HG02973 (cell line): ENCODE measurements around the gene BAIAP3.

Source experiments
- ATAC-seq: cut with Tn5 transposase; IDR thresholded peaks from one replicate; pipeline ENCODE4 v1.9.1; 2021; ENCODE audit warnings: moderate library complexity; ENCODE audit not compliant: unreplicated experiment

Gene BAIAP3

DNA sequence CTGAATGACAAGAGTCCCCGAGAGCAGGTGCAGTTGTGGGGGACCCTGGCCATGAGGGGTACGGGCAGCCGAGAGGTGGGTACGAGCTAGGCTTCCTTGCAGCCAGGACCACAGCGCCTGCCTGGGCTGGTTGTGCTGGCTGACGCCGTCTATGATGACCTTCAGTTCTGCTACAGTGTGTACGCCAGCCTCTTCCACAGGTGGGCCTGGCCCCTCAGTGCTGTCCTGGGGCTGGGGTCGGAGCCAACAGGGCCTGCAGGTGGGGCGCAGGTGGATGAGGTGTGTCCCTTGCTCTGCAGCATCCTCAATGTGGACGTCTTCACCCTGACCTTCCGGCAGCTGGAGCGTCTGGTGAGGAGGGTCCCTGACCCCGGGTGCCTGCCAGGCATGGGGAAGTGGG lies 11.1 kb downstream of the BAIAP3 start:
- no peak for ATAC-seq

DNA sequence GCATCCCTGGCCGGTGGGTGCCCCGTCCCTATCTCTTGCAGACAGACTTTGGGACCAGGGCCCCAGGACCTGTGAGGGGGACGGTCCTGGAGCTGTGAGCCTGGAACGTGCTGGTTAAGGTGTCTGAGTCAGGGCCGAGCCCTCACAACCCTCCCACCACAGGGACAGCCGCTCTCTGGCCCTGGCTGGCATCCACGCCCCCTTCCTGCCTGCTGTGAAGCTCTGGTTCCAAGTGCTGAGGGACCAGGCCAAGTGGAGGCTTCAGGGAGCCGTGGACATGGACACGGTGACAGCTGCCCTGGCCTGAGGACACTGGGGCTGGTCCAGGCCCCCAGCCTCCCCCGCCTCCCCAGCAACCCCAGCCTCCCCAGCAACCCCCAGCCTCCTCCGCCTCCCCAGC lies 11.6 kb downstream of the BAIAP3 start:
- ATAC-seq = no peak

DNA sequence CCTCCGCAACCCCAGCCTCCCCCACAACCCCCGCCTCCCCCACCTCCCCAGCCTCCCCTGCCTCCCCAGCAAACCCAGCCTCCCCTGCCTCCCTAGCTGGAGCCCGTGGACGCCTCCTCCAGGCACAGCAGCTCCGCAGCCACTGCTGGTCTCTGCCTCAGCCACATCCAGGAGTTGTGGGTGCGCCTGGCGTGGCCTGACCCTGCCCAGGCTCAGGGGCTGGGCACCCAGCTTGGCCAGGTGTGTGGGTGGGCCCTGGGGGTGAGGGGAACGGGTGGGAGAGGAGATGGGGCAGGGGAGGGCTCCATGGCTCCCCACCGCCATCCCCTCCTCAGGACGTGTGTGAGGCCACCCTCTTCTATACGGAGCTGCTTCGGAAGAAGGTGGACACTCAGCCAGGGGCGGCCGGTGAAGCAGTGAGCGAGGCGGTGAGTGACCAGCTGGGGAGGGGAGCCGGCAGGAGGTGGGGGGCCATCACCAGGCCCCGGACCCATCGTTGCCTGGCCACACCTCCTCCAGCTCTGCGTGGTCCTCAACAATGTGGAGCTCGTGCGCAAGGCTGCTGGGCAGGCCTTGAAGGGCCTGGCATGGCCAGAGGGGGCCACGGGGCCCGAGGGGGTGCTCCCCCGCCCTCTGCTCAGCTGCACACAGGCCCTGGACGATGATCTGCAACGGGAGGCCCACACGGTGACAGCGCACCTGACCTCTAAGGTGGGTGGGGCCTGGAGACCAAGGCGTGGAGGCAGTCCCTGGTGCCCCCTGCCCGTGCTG lies 12.4 kb downstream of the BAIAP3 start:
- no peak for ATAC-seq

DNA sequence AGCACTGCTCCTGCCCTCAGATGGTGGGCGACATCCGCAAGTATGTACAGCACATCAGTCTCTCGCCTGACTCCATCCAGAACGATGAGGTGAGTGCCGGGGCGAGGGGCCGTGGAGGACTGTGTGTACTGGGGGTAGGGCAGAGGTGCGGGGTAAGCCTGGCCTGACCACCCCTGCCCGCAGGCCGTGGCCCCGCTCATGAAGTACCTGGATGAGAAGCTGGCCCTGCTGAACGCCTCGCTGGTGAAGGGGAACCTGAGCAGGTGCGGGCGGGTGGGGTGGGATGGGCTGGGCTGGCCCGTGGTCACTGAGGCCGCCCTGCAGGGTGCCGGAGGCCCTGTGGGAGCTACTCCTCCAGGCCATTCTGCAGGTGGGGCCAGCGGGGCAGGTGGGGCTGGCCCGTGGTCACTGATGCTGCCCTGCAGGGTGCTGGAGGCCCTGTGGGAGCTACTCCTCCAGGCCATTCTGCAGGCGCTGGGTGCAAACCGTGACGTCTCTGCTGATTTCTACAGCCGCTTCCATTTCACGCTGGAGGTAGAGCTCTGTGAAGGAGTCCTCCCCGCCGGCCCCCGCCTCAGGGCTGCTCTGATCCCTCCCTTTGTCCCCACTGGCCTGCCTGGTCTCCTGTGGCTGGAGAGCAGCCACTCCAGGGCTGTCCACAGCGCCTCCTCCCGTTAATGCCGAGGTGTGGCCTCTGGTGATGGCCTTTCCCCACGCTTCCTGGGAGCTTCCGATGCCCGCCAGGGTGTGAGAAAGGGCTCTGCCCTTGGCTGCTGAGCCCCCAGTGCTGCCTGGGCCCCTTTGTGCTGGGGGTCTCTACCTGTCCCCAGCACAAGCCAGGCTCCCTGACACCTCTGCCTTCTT lies 13.2 kb downstream of the BAIAP3 start:
- no peak for ATAC-seq

DNA sequence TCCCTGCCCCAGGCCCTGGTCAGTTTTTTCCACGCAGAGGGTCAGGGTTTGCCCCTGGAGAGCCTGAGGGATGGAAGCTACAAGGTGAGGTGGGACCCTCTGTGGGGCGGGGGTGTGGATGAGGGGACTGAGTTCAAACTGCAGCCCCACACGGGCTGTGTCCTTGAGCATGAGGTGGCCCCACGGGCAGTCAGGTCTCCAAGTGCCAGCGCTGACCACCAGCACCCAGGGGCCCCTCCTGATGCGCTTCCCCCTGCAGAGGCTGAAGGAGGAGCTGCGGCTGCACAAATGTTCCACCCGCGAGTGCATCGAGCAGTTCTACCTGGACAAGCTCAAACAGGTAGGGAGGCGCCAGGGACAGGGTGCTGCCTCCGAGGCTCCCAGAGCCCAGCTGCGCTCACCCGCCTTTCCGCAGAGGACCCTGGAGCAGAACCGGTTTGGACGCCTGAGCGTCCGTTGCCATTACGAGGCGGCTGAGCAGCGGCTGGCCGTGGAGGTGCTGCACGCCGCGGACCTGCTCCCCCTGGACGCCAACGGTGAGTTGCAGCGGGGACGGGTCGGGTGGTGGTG lies 13.9 kb downstream of the BAIAP3 start:
- no peak for ATAC-seq

DNA sequence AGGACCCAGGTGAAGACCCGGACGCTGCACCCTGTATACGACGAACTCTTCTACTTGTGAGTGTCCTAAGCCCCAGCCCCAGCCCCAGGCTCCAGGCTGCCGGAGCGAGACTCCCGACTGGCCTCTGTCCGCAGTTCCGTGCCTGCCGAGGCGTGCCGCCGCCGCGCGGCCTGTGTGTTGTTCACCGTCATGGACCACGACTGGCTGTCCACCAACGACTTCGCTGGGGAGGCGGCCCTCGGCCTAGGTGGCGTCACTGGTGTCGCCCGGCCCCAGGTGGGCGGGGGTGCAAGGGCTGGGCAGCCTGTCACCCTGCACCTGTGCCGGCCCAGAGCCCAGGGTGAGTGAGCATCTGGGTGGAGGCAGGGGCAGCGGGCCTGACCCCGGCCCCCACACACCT lies 14.5 kb downstream of the BAIAP3 start:
- ATAC-seq = no peak

- no peak for ATAC-seq
Observed at GRCh38 chr16:1348441-1348840, 15.0 kb downstream of the BAIAP3 start.

DNA sequence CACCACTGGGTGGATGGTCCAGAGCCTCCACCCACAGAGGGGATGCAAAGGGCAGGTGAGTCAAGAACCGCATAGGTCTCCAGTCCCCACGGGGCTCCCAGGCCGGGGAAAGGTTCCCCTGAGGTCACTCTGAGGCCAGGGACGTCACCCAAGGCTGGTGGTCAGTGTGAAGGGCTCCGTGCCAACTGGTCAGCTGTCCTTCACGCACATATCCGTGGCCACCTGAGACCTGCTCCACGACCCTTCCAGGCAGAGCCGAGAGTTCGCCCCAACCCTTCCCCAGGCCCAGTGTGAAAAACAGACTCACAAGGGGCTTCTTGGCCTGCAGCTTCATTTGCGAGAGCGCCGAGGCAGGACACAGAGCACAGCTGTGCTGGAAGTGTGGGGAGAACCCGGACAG lies 15.5 kb downstream of the BAIAP3 start:
- no peak for ATAC-seq

DNA sequence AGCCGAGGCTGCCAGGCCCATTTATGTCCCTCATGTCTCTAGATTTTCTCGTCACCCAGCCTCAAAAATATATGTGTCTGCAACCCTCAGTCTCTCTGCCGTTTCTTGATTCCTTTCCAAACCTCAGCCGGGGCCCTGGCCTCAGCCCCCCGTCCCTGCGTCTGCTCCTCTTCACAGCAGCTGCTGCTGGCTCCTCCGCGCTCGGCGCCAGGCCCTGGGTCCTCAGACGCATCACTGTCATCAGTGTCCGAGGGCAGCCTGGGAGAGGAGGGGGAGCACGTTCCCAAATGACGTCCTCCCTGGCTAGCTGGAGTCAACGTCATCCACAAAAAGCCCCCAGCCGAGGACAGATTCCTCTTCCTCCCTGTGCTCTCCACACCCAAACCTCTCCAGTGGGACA lies 15.9 kb downstream of the BAIAP3 start:
- ATAC-seq = no peak

- ATAC-seq = no peak
Observed at GRCh38 chr16:1349951-1350350, 16.5 kb downstream of the BAIAP3 start.

DNA sequence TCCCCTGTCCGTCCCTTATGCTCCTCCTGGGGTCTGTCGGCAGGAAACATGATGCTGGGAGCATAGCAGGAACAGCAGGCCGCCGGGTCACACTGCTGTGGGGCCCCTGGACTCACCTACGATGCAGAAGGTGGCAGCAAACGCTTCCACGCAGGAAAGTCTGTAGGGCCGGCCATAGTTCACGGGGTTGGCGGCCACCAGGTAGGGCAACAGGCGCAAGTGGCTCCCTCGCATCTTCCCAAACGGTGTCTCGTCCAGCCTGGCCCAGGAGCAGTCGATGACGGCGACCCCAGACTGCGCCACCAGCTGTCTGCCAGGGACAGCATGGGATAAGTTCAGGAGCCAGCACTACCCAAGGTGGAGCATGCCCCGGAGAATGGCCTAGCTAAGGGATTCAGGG lies 17.2 kb downstream of the BAIAP3 start:
- ATAC-seq = no peak

DNA sequence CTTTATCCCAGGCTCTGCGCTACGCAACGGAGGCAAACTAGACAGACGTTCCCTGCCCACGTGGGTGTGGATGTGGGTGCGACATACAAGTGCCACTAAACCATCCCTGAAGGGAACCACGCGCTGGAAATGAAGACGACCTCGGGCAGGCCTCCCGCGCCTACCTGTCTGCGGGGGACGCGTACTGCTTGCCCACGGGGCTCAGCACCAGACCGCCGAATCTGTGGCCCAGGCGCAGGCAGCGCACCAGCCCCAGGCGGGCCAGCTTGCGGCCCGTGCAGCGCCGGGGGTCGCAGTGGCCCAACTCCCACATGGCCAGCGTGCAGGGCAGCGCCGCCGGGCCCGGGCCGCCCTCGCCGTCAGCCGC lies 17.8 kb downstream of the BAIAP3 start:
- ATAC-seq = no peak

GRCh38 chr16:1351582-1352362 lies 18.3 kb downstream of the BAIAP3 start, which contains the start of the genes GNPTG and TSR3:
TSS of gene GNPTG (plus strand) at chr16:1351931. CDS start at chr16:1351966, 35 bp downstream.
TSS of gene TSR3 (minus strand) at chr16:1351878. CDS start at chr16:1351804, 74 bp downstream.
- peak; percentile 47 for ATAC-seq

DNA sequence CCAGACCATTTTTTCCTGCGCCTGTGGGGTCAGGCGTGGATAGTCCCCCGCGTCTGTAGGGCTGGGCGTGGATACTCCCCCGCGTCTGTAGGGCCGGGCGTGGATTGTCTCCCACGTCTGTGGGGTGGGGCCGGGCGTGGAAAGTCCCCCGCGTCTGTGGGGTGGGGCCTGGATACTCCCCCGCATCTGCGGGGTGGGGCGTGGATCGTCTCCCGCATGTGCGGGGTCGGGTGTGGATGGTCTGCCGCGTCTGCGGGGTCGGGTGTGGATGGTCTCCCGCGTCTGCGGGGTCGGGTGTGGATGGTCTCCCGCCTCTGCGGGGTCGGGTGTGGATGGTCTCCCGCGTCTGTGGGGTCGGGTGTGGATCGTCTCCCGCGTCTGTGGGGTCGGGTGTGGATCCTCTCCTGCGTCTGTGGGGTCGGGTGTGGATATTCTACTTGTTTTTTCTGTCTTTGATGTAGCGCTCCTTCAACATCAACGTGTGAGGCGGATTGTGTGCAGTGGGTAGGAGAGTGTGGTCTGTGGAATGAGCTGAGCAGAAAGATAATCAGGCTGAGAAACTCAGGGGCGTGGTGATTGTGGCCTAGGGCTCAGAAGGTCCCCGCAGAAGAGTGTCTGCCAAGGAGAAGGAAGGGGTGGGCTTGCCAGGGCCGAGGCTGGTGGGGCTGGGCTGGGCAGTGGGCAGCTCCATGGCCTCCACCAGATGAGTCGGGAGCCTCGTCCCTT lies 21.5 kb downstream of the BAIAP3 start:
- ATAC-seq = no peak

DNA sequence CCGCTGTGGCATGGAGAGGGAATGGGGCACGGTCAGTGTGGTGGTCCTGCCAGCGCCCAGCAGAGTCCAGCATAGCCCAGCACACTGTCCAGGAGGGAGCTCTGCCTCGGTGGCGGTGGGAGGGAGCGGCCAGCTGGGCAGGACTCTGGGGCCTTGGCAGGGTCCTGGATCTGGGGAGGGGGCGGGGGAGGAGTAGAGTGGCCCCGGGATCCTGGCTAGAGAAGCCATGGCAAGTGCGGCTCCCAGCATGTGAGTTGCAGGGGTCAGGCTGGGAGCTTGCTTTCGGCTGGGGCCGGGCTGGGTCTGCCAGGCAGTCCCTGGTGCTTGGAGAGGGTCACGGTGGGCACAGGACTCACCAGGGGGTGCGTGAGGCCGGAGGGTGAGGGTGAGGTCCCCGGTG lies 22.1 kb downstream of the BAIAP3 start:
- ATAC-seq = no peak

GRCh38 chr16:1356061-1356900 lies 22.8 kb downstream of the BAIAP3 start:
- no peak for ATAC-seq

DNA sequence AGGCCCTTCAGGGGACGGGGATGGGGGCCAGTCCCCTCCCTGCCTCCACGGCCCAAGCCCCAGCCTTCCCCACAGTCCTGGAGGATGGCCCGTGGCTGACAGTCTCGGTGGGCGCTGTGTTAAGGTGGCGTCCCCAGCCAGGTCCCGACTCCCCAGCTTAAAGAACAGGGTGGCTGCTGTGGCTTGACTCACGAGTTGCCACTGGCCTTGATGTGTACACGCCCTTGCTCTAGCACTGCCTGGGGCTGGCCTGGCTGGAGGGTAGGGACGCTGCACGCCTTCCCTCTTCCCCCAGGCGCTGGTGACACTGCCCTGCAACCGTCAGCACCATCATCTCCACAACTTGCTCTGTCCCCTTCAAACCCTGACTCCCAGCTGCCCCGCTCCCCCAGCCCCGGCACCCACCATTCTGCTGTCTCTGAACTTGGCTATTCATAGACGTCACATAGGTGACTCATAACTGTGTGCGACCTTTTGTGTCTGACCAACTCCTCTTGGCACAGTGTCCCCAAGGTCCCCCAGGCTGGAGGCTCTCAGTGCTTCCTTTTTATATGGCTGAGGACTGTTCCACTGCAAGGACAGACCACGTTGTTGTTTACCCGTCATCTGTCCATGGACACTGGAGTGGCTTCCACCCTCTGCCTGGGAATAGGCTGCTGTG lies 24.6 kb downstream of the BAIAP3 start:
- ATAC-seq = no peak

DNA sequence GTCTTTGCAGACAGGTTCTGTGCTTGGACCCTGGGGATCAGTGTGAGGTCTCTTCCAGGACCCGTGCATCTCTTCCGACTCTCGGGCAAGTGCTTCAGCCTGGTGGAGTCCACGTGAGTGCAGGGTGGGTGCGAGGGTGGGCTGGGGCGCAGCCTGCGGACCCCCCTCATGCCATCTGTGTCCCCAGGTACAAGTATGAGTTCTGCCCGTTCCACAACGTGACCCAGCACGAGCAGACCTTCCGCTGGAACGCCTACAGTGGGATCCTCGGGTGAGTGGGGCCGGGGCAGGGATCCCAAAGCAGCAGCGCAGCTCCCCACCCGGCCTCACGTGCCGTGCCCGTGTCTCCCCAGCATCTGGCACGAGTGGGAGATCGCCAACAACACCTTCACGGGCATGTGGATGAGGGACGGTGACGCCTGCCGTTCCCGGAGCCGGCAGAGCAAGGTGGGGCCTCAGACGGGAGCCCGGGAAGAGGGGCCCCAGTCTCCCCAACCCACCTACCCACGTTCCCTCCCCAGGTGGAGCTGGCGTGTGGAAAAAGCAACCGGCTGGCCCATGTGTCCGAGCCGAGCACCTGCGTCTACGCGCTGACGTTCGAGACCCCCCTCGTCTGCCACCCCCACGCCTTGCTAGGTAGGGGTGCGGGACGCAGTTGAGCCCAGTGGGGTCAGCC lies 28.4 kb downstream of the BAIAP3 start:
- ATAC-seq = no peak
